Measurements from ENCODE around the gene MAIP1.

Gene MAIP1

DNA sequence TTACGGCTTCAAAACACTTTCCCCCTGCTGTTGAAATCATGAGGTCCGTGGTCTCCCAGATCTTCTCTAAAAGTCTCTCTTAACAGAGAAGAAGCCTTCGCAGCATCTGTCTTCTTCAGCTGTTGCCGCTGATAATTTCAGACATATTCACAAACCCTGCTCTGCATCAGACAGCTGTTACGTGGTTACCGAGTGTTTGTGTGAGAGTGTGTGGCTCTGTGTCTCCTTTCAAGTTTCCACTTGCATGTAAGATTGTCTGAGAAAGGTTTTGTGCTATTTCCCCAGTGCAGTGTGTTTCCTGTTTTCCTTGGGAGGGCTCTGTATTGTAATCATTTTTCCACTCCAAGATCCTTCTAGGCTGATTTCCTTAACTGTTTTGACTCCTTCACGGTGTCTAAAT, 32.8 kb downstream of the MAIP1 start:
- TF ChIP-seq, protein P1, sequence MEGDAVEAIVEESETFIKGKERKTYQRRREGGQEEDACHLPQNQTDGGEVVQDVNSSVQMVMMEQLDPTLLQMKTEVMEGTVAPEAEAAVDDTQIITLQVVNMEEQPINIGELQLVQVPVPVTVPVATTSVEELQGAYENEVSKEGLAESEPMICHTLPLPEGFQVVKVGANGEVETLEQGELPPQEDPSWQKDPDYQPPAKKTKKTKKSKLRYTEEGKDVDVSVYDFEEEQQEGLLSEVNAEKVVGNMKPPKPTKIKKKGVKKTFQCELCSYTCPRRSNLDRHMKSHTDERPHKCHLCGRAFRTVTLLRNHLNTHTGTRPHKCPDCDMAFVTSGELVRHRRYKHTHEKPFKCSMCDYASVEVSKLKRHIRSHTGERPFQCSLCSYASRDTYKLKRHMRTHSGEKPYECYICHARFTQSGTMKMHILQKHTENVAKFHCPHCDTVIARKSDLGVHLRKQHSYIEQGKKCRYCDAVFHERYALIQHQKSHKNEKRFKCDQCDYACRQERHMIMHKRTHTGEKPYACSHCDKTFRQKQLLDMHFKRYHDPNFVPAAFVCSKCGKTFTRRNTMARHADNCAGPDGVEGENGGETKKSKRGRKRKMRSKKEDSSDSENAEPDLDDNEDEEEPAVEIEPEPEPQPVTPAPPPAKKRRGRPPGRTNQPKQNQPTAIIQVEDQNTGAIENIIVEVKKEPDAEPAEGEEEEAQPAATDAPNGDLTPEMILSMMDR (conservative IDR thresholded peaks at IDR 0.05) = no peak

DNA sequence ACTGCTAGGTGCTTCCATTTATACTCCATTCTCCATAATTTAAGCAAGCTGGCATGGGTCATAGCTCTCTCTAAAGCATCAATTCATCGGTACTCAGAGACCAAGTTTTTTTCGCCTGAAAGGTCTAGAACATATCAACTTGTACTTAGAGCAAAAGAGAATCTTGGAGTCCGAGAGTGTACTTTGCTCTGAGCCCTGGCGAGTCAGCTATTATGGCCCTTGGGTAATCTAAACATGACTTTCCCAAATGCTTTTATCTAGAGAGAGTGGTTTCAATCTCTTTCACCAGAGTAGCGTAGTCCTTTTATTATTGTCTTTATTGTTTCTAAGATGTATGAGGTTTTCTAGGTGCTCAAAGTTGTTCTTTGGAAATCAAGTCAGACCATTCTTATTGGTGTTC, 34.4 kb downstream of the MAIP1 start:
- H3K27ac ChIP-seq = no peak overlapping the region
- TF ChIP-seq, protein P1 (conservative IDR thresholded peaks at IDR 0.05) = no peak

More for the DNA sequence above, 32.8 kb downstream of the MAIP1 start:
- no peak overlapping the region for H3K27ac ChIP-seq

DNA sequence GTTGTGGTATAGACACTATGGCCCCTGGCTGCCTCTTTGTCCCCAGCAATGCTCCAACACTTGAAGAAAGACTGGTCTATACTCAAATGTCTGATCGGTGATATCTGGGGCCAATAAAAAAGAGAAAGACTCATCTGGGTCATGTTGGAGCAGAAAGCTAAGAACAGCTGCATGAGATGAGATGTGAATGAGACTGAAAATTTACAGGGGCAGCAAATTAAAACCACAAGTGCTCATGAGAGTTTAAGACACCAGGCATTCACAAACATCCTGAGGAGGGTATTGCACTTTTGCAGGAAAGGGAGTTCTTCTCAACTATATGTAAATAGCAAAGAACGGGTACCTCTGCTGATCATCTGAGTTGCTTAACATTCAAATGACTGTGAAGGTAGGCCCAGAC, 36.3 kb downstream of the MAIP1 start:
- H3K27ac ChIP-seq = no peak overlapping the region
- TF ChIP-seq, protein P1 (conservative IDR thresholded peaks at IDR 0.05) = no peak

DNA sequence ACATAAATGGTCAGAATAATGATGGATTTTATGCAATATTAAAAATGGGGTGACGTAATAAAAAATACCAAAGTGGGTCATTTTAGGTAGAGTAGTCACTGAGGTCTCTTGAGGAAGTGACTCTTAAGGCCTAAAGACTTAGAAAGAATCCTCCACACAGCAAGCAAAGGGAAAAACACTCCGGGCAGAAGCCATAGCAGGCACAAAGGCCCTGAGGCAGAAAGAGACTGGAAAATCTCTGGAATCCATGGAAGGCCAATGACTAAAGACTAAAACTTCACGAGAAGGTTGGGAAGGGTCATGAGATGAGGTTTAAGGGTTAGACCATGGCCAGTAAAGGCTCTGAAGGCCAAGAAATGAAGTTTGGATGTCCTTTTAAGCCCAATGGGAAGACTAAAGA, 36.9 kb downstream of the MAIP1 start:
- no peak overlapping the region for H3K27ac ChIP-seq
- TF ChIP-seq, protein P1 (conservative IDR thresholded peaks at IDR 0.05) = no peak

DNA sequence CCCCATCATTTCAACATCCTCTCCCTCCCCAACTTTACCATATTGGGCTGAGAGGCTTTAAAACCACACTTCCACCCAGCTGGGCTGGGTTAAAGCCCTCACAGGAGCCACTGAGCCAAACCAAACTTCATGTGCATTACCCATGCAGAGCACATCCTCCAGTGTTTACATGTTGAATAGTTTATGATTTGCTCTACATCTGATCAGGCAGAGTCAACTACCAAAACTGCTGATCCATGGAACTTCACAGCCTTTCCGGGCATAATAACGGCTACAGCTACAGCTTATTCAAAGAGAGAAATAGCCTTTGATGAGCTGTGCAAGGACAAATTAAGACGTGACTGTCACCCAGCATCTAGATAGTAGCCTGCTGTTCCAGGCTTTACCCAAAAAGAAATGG, 39.0 kb downstream of the MAIP1 start:
- H3K27ac ChIP-seq = no peak overlapping the region
- TF ChIP-seq, protein P1 (conservative IDR thresholded peaks at IDR 0.05) = no peak

DNA sequence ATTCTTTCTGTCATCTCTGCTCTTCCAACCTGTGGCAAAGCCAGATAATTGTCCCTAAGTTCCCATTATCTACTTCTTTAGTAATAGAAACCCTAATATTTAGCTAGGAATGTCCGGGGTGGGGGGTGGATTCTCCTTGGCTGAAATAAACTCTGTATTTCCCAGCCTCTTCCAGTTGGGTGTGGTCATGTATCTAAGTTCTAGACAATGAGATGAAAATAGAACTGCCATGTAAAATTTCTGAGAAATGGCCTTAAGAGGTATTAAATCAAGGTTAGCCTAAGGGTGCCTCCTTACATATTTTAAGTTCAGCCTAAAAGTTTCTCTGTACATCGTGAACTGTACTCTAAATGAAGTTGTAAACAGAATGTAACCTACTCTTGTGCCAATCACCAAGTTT, 39.5 kb downstream of the MAIP1 start:
- TF ChIP-seq, protein P1 (conservative IDR thresholded peaks at IDR 0.05) = no peak
- H3K27ac ChIP-seq = no peak overlapping the region

DNA sequence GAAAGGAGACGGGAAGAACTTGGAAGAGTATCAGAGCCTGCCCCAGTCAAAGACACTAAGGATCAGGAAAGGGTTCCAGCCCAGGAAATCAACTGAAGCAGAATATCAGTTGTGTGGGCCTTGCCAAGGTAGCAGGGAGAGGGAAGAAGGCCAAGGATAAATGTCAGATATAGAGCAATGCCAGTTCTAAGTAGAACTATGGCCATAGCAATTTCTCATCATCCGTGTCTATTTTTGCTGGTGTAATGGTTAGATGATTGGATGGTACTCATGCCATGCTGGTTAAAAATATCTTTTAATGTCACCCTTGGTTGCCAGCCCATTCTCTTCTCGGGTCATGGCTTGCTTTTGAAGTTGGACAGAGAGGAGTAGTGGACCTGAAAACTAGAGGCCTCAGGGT, 41.9 kb downstream of the MAIP1 start:
- no peak overlapping the region for H3K27ac ChIP-seq
- TF ChIP-seq, protein P1 (conservative IDR thresholded peaks at IDR 0.05) = no peak

DNA sequence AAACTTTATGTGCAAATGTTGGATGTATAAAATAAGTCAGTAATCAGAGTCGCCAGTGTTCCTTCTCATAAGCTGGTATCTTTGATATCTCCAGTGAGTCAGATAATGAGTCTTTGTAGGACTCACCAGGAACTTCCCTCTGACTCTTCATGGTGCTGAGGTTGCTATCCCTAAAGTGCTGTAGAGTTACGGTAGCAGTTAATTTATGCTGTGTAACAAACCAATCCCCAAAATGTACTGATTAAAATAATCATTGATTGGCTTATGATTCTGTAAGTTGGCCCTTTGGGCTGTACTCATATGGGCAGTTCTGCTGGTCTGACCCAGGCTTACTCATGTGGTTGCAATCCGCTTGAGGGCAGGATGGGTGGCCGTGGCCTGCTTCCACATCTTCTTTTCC, 43.8 kb downstream of the MAIP1 start:
- TF ChIP-seq, protein P1 (conservative IDR thresholded peaks at IDR 0.05) = no peak
- no peak overlapping the region for H3K27ac ChIP-seq
